ENCODE data around the gene CD200R1.

The CD200R1 gene

GRCh38 chr3:112904786-112905185, 70.1 kb downstream of the CD200R1 start:
- Histone ChIP-seq H3K79me2 (ENCODE audit: insufficient read depth, low read depth) (no peaks in the 10 kb centered on the region), H3K36me3 (ENCODE audit: insufficient read depth) (no peaks in the 10 kb centered on the region), H3K4me2 (no peak overlapping the region), H3K27ac (no peak overlapping the region), H4K20me1 (ENCODE audit: insufficient read depth) (no peaks in the 10 kb centered on the region), H2AFZ (ENCODE audit: low read depth) (no peak overlapping the region), H3K27me3 (ENCODE audit: insufficient read depth, low read depth) (no peaks in the 10 kb centered on the region), H3K9ac (no peak overlapping the region), H3K4me3 (IDR thresholded peaks at IDR 0.05; ENCODE audit: insufficient read depth, low read depth, low read length) (no peak overlapping the region), H3K4me1 (ENCODE audit: low read depth, poor library complexity, severe bottlenecking) (peaks cover 10% of the 10 kb centered on the region)
- no peak for TF ChIP-seq CTCF (conservative IDR thresholded peaks at IDR 0.05; ENCODE audit: low read depth, low read length)

- H2AFZ ChIP-seq (ENCODE audit: low read depth), result no peak overlapping the region
- H3K79me2 ChIP-seq (ENCODE audit: insufficient read depth, low read depth), result no peaks in the 10 kb centered on the region
- H4K20me1 ChIP-seq (ENCODE audit: insufficient read depth), result no peaks in the 10 kb centered on the region
- no peaks in the 10 kb centered on the region for H3K27me3 ChIP-seq (ENCODE audit: insufficient read depth, low read depth)
- no peak overlapping the region for H3K9ac ChIP-seq
- no peak overlapping the region for H3K27ac ChIP-seq
- no peak for TF ChIP-seq CTCF (conservative IDR thresholded peaks at IDR 0.05; ENCODE audit: low read depth, low read length)
- no peaks in the 10 kb centered on the region for H3K4me1 ChIP-seq (ENCODE audit: low read depth, poor library complexity, severe bottlenecking)
- no peaks in the 10 kb centered on the region for H3K36me3 ChIP-seq (ENCODE audit: insufficient read depth)
- no peak overlapping the region for H3K4me2 ChIP-seq
- no peak overlapping the region for H3K4me3 ChIP-seq (IDR thresholded peaks at IDR 0.05; ENCODE audit: insufficient read depth, low read depth, low read length)
Measured at GRCh38 chr3:112900113-112900512, 74.8 kb downstream of the CD200R1 start.

- Histone ChIP-seq H3K27me3 (ENCODE audit: insufficient read depth, low read depth) (no peaks in the 10 kb centered on the region), H3K4me2 (no peak overlapping the region), H3K79me2 (ENCODE audit: insufficient read depth, low read depth) (no peaks in the 10 kb centered on the region), H3K4me1 (ENCODE audit: low read depth, poor library complexity, severe bottlenecking) (no peaks in the 10 kb centered on the region), H3K4me3 (IDR thresholded peaks at IDR 0.05; ENCODE audit: insufficient read depth, low read depth, low read length) (no peak overlapping the region), H3K27ac (no peak overlapping the region), H4K20me1 (ENCODE audit: insufficient read depth) (no peaks in the 10 kb centered on the region), H3K9ac (no peak overlapping the region), H2AFZ (ENCODE audit: low read depth) (no peak overlapping the region), H3K36me3 (ENCODE audit: insufficient read depth) (no peaks in the 10 kb centered on the region)
- TF ChIP-seq CTCF (conservative IDR thresholded peaks at IDR 0.05; ENCODE audit: low read depth, low read length), result no peak
Measured at GRCh38 chr3:112897791-112898190, 77.1 kb downstream of the CD200R1 start.

- H4K20me1 ChIP-seq (ENCODE audit: insufficient read depth), result no peaks in the 10 kb centered on the region
- no peaks in the 10 kb centered on the region for H3K79me2 ChIP-seq (ENCODE audit: insufficient read depth, low read depth)
- no peak overlapping the region for H3K9ac ChIP-seq
- H3K4me1 ChIP-seq (ENCODE audit: low read depth, poor library complexity, severe bottlenecking), result no peaks in the 10 kb centered on the region
- H3K4me3 ChIP-seq (IDR thresholded peaks at IDR 0.05; ENCODE audit: insufficient read depth, low read depth, low read length), result no peak overlapping the region
- no peak for TF ChIP-seq CTCF (conservative IDR thresholded peaks at IDR 0.05; ENCODE audit: low read depth, low read length)
- H3K36me3 ChIP-seq (ENCODE audit: insufficient read depth), result no peaks in the 10 kb centered on the region
- H2AFZ ChIP-seq (ENCODE audit: low read depth), result no peak overlapping the region
- no peaks in the 10 kb centered on the region for H3K27me3 ChIP-seq (ENCODE audit: insufficient read depth, low read depth)
- no peak overlapping the region for H3K4me2 ChIP-seq
- H3K27ac ChIP-seq, result no peak overlapping the region
Measured at GRCh38 chr3:112894258-112894657, 80.6 kb downstream of the CD200R1 start.

Data from KMS-11 (cell line).